ENCODE measurements around the gene PTDSS2. TPM values are rescaled to one million over a fixed set of nuclear protein-coding genes. Genes with fewer than 3 reads are reported as not detected.

Gene PTDSS2
- total and polyA plus RNA-seq, 9 of the 15 experiments (the other 6 are each of a cell fraction or from before 2014, with no cell fraction given): 0.45 to 53.9 (median 17.2) TPM

- TF ChIP-seq CLOCK (CRISPR knock-in tag; IDR thresholded peaks at IDR 0.05; ENCODE audit: borderline replicate concordance): no peak
- TF ChIP-seq GABPB1 (CRISPR knock-in tag; IDR thresholded peaks at IDR 0.05): peak; percentile 90
- peak; percentile 93 to 94 for TF ChIP-seq NRF1 (conservative IDR thresholded peaks at IDR 0.05 in 1 of 2, IDR thresholded peaks at IDR 0.05 in 1 of 2)
- TF ChIP-seq RBM14 (IDR thresholded peaks at IDR 0.05; ENCODE audit: borderline replicate concordance, insufficient read depth, low read depth, low read length): peak; percentile 96; the same call in 1 of the 2 replicates
- TF ChIP-seq ZNF134 (CRISPR knock-in tag; conservative IDR thresholded peaks at IDR 0.05): 0 out of 2 replicates have a peak, but pooled peaks have one; percentile 23
- TF ChIP-seq ETV5 (CRISPR knock-in tag; IDR thresholded peaks at IDR 0.05; ENCODE audit: low read depth): 0 out of 2 replicates have a peak, but pooled peaks have one; percentile 21
- no peak for TF ChIP-seq GATAD2A (IDR thresholded peaks at IDR 0.05)
- no peak for TF ChIP-seq ZC3H11A (IDR thresholded peaks at IDR 0.05; ENCODE audit: low read depth, low read length)
- 0 out of 2 replicates have a peak, but pooled peaks have one; percentile 39 for TF ChIP-seq CBX1 (IDR thresholded peaks at IDR 0.05; ENCODE audit: low read depth)
- TF ChIP-seq ZNF780A (CRISPR knock-in tag; IDR thresholded peaks at IDR 0.05): no peak
- TF ChIP-seq BRD9 (IDR thresholded peaks at IDR 0.05; ENCODE audit: low read depth, partially characterized antibody): no peak
- no peak; the same call in 1 of the 2 replicates for TF ChIP-seq NBN (IDR thresholded peaks at IDR 0.05; ENCODE audit: low read depth)
- TF ChIP-seq TBP (optimal IDR thresholded peaks at IDR 0.05; ENCODE audit: low read depth, low read length): peak; percentile 34
- TF ChIP-seq TCF3 (CRISPR knock-in tag; IDR thresholded peaks at IDR 0.05): no peak; the same call in 1 of the 2 replicates
- no peak for TF ChIP-seq LARP7 (IDR thresholded peaks at IDR 0.05)
- peak; percentile 72; the same call in 1 of the 2 replicates for TF ChIP-seq ZNF766 (CRISPR knock-in tag; conservative IDR thresholded peaks at IDR 0.05)
- no peak for TF ChIP-seq ZNF143 (CRISPR knock-in tag; IDR thresholded peaks at IDR 0.05)
- TF ChIP-seq MTF1 (CRISPR knock-in tag; IDR thresholded peaks at IDR 0.05; ENCODE audit: borderline replicate concordance): no peak
- 0 out of 2 replicates have a peak, but pooled peaks have one; percentile 8 for TF ChIP-seq ZNF445 (CRISPR knock-in tag; IDR thresholded peaks at IDR 0.05; ENCODE audit: low read depth)
- TF ChIP-seq ZKSCAN1 (IDR thresholded peaks at IDR 0.05; ENCODE audit: low read depth, low read length): no peak
- no peak for TF ChIP-seq ZFPM2 (CRISPR knock-in tag; IDR thresholded peaks at IDR 0.05)
- TF ChIP-seq ARID4B (CRISPR knock-in tag; IDR thresholded peaks at IDR 0.05): peak; percentile 95
- TF ChIP-seq NR2C1 (IDR thresholded peaks at IDR 0.05): no peak
- TF ChIP-seq NR2C1 (tag; IDR thresholded peaks at IDR 0.05): no peak; the same call in 1 of the 2 replicates
Observed at GRCh38 chr11:506238-506994, 56.3 kb downstream of the PTDSS2 start (continued).
